NCI-H1694 treated with DMSO at 0.1 percent for 48 hours (cell line): ENCODE data around the gene NOX3.
"Not testable (repeated sequence)": the region's sequence is repeated elsewhere in the genome, so short reads cannot be mapped to it uniquely, and the experiment has no call there.

Source experiments
- DNase-seq: peaks from one replicate; lab custom pipeline; 2025; lab: John Stamatoyannopoulos, UW

NOX3 gene, protein sequence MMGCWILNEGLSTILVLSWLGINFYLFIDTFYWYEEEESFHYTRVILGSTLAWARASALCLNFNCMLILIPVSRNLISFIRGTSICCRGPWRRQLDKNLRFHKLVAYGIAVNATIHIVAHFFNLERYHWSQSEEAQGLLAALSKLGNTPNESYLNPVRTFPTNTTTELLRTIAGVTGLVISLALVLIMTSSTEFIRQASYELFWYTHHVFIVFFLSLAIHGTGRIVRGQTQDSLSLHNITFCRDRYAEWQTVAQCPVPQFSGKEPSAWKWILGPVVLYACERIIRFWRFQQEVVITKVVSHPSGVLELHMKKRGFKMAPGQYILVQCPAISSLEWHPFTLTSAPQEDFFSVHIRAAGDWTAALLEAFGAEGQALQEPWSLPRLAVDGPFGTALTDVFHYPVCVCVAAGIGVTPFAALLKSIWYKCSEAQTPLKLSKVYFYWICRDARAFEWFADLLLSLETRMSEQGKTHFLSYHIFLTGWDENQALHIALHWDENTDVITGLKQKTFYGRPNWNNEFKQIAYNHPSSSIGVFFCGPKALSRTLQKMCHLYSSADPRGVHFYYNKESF

DNA sequence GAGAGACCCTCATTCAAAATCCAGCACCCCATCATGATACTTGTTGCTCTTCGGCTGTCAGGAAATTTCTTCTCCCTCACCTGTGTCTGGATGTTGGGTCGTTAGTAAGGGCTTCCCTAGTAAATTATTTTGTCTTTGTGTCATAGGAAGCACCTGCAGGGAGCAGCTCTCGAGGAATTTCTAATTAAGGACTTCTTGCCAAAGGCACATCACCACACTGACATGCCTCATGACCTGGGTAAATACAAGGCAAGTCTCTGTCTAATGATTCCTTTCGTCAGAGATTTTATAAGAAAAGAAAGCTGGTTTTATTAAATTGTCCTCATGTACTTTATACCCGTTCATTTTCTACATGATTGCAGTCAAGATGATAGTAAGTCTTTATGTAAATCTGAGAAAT is at the start of gene NOX3:
Gene NOX3 (minus strand): TSS at position 74 of the 400 bp plus-strand sequence. CDS start 39 bp downstream, at position 35.
- no peak for DNase-seq

DNA sequence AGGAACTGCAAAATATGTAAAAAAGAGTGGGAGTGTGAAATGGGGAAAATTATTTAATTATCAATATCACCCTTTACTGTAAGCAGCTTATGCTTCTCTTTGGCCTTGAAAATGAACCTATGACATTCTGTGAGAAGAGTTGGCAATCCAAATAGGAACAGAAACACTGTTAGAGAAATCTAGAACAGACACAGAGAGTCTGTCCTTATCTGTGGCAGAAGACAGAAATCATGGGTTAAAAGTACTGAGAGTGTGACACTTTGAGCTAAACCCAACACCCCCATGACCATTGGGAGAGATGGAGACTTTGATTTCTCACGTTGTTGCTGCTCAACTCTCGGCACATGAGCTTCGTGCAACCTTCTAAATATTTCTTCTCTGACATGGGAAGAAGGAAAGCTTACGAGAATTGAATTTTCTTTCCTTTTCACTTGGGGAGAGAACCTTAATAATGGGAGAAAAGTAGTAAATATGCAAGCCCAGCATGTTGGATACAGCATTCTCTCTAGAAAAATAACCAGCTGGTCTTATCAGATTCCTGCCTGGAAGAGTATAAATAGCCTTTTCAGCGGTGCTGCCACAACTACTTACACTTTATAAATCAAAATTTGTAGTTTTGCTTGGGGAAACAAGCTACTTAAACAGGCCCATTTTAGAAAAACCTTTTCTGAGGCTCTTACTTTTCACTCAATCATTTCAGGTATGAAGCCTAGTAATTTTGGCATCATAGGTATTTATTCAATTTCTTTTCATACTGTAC is 49.4 kb upstream of the NOX3 start:
- DNase-seq = no peak

DNA sequence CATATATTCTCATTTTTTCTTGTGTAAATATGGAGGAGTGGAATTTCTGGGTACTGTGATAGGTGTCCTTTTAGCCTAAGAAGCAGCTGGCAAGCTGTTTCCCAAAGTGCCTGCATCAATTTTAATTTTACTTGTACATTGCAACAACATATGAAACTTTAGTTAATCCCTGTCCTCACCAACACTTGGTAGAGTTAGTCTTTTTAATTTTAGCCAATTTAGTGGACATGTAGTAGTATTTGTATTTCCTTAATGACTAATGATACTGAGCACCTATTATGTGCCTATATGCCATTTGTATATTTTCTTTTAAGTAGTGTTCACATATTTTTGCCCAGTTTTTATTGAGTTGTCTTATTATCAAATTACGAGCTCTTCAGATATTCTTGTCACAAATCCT is 46.8 kb upstream of the NOX3 start:
- DNase-seq = no peak

DNA sequence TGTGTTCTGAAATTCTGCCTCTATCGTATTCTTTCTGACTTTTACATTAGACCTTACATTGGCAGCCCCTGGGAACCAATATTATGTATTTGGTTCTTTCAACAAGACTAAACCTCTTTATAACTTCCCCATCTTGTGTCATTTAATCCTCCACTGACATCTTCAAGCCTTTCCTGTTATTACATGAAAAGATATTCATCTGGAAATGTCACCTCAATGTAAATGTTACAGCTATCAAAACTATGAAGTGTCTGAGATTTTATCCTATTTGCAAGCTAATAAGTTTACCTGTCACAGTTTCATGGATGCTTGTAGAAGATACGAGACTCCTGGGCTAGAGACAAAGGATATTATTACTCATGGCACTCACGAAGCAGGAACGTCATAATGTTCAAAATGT is 43.9 kb upstream of the NOX3 start:
- no peak for DNase-seq

DNA sequence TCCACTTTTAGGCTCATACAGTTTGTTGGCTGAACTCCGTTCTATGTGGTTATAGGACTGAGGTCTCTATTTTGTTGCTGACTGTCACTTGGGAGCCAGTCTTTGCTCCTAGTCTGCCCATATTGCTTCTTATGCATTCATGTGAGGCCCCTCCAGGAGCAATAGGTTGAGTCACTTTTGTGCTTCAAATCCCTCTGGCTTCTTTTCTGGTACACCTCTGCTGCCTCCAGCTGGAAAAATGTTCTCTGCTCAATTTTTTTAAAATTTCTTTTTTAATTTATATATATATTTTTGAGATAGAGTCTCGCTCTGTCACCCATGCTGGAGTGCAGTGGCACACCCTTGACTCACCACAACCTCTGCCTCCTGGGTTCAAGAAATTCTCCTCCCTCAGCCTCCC is 42.7 kb upstream of the NOX3 start:
- DNase-seq = no peak

DNA sequence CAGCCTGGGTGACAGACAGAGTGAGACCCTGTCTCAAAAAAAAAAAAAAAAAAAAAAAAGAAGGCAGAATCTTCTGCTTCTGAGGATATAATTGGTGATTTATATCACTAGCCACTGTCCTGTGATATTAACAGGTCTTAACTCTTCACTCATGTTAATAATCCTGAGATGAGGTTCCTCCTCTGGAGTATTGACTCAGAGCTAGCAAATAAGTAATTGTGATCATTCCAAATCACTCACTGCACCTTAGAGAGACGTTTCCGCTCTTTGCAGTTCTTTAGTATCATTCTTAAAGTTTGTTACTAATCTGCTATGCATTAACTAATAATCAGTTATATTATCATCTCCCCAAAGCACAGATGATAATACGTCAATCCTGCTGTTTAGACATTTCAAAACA is 41.6 kb upstream of the NOX3 start:
- no peak for DNase-seq

DNA sequence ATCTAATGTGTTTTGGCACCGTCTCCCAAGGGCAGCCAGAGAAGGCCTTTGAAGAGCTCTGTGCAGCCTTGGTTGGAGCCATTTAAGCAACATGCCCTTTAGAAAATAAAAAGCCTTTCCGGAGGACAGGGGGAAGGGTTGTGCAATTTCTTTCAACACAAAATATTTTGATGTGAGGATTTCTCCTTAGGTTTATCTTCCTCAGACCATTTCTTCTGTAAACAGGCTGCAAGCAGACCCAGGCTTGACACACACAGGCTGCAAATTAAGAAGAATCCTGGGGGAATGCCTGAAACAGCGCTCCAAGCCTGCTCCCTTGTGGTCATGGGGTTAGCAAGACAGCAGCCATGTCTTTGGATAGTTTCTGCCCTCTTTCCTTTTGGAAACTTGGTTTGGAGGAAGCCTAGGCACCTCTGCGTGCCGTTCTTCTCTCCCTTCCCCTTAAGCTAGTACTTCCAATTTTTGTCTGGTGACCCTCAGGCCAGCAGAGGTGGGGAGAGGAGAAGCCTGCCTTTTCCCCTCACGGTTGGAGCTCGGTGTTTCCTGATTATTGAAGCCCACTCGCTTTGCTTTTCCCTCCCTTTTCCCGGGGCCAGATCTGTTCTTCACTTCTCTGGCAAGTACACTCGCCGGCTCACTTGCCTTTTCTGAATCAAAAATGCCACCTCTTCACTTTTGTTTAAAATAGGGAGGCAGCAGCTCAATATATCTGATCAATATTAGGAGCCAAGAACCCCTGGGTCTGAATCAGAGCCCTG is 39.6 kb upstream of the NOX3 start:
- peak; percentile 10 for DNase-seq

DNA sequence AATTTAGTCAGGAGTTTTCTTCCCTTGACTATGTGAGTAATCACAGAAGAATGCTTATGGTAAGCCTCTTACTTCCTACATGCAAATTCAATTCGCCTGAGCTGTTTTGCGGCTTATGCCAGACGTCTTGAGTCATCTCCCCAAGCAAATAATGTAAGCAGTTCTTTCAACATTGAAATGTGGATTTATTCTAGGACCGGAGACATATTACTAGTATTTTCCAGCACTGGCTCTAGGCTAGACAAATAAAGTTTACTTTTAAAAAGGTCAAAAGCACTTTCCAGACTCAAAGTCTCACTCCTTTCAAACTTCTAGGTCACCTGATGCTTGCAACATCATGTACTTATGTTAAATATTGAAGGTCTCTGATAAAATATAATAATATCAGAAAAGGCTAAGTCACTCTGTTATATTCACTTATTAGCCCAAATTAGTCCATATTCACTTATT is 38.1 kb upstream of the NOX3 start:
- no peak for DNase-seq

DNA sequence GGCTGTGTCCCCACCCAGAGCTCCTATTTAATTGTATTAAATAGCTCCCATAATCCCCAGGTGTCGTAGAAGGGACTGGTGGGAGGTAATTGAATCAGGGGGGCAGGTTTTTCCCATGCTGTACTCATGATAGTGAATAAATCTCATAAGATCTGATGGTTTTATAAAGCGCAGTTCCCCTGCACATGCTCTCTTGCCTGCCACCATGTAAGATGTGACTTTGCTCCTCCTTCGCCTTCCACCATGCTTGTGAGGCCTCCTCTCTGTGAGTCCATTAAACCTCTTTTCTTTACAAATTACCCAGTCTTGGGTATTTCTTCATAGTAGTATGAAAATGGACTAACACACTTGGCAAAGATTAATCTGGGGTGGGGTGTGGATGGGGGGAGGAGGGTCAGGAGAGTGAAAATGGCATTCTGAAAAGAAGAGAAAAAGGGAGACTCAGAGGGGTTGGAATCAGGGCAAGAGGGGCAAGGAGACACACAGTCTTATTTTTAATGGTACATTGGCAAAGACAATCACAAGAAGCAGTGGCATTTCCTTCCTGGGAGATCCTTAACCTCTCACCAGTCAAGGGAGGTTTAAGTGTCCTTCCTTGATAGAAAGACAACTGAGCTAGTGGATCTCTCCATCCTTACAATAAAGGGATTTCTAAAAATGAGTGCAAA is 37.5 kb upstream of the NOX3 start:
- DNase-seq = no peak

DNA sequence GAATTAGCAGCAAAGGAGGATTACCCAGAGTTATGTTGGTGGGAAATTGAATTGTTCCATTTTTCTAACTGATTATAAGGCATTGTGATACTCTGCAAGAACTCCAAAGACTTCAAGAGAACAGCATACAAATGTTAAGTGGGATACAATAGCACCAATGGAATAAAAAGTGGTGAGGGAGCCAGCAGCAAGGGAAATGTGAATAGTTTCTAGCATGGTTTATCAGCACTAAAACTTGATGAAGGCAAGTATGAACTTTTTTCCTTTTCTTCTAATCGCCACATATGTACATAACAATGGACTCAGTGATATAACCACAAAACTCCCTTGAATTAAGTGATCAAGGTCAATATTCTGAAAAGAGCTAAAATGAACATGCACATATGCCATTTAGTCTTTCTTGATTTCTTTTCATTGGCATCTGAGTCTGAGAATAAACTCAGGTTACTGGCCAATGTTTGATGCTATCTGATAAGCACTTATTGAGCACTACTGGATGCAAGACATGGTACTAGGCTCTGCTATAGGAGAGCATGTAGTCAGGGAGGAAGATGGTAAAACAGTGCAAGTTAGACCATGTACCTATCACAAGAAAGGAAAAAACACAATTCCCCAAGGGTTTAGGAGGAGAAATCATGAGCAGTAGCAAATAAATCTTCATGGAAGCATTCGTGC is 36.6 kb upstream of the NOX3 start:
- no peak for DNase-seq

DNA sequence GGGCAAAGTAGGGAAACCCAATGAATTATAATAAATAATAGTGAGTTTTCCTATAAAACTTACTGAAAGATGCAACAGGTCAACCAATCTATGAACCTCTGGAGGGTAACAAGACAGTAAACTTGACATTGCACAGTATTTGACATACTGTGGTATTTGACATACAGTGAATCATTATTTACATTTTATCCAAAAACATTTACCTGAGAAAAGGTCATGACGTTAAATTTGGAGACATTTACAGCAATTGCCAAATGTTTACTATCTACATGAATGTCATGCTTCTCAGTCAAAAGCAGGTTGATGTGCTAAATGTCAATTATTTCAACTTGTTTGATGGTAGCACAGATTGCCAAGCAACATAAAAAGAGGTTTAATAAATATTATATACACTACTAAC is 35.8 kb upstream of the NOX3 start:
- no peak for DNase-seq

DNA sequence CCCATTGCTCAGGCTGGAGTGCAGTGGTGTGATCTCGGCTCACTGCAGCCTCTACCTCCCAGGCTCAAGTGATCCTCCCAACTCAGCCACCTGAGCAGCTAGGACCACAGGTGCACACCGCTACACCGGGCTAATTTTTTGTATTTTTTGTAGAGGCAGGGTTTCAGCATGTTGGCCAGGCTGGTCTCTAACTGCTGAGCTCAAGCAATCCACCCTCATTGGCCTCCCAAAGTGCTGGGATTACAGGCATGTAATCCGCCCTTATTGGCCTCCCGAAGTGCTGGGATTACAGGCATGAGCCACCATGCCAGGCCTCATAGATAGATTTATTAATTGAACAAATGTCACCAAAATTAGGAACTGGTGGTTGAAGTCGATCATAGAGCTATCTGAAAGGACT is 32.6 kb upstream of the NOX3 start:
- DNase-seq = not testable (repeated sequence)

DNA sequence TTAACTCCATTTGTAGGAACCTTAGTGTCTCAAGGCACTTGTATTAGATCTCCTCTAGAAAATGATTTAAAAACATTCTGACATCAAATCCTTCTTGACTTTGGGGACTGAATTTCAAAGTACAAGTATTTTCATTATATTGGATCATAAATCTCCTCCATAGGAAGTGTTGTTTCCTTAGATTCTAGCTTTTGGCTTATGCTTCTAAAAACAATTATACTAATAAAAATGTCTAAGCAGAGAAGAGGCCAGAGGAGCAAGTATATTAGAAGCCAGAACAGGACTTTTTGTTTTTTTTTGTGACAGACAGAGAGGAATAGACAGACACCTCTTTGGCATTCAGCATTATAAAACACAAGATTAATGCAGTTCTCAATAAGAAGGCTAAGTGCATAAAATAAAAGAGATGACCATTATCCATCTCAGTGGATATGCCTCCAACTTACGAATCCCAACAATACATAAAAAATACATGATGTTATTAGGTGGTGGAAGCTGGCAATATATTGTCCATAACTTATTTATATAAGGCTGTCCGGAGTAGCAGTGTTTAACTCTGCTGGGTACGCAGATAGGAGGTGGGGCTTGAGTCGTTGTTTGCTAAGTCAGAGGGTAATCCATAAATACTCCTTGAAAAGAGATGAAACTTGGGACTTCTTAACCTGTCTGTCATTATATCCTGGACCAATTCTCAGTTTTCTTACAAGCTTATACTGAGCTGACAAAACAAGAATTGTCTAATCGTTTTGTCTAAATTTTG is 31.9 kb upstream of the NOX3 start:
- no peak for DNase-seq

DNA sequence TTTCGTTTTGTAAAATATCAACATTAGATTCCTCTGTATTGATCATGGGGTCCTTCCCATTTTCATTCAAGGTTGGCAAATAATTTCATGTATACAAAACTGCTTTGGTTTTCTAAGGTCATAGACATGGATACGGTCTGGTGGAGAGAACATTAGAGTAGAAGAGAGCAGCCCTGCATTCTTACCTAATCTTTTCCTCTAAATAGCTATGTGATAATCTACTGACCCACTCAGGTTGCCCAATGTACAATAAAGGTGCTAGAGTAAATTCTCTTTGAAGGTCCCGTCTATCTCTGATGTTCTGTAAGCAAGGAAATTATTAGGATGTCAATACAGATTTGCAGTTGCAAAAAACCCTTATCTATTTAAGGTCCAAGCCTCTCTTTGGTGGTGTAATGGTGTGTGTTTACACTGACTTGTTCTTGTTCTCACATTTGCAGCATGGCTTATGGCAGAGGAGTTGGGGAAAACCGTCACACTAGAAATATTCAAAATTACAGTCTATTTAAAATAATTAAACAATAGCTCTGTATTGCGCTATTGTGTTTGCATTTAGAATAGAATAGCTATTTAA is 31.2 kb upstream of the NOX3 start:
- no peak for DNase-seq

DNA sequence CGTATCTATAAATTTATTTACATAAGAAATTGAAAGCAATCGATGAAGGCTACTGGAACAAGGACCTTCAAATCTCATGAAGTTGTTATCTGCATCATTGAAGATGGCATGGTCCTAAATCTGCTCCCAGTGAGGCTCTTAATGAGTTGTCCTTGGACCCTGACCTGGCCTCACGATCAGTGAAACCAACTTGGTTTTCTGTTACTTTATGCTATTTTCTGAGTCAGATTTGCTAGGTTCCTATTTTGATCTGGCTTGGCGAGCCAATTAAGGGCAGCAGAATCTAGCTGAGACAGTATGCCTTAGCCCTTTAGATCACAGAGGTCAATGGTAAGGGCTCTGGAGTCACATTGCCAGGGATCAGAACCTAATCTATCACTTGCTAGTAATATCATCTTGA is 30.1 kb upstream of the NOX3 start:
- no peak for DNase-seq

DNA sequence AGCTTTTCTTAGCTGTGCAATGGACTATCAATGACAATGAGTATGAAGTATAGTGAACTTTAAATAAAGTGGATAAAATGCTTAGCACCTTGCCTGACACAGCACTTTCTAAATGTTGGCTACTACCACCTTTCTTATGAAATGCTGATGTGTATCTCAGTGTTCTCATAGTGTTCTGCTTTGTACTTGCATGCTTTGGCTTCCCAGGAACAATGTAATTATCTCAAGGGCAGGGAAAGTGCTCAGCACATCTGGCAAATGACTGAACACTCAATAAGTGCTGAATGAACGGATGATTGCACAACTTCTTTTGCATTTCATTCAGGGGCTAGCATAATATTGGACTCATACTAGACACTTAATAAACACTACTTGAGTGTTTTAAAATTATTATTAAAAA is 28.2 kb upstream of the NOX3 start:
- DNase-seq = no peak

DNA sequence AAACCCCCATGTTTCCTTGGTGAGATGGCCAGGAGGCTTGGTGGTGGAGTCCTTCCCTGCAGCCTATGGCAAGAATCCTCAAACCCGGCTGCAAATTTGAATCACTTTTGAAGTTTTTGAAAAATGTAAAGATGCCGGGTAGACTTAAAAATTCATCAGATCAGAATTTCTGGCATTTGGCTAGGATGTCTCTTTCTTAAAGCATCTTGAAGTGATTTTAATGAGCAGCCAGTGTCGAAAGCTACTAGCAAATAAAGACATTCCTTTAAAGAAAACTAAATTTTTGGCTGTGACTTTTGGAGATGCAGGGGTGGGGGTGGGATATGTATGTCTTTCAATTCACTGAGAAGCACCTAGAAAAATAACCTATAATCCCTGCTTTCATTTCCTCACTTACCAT is 25.6 kb upstream of the NOX3 start:
- no peak for DNase-seq

DNA sequence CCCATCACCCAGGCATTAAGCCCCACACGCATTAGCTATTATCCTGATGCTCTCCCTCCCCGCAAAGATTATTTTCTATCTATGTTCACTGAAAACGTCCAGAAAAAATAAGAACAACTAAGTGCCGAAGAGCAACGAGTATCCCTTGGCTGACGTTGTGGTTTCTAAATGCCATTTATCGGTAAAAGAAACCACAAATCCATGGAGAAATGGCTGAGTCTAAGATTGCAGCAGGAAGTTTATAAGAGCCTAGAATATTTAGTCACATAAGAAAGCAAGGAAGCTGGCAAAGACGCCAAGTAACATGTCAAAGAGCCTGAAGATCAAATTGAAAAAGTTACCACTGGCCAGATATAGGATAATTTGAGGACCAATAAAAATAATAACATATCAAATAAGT is 18.1 kb upstream of the NOX3 start:
- DNase-seq = no peak

DNA sequence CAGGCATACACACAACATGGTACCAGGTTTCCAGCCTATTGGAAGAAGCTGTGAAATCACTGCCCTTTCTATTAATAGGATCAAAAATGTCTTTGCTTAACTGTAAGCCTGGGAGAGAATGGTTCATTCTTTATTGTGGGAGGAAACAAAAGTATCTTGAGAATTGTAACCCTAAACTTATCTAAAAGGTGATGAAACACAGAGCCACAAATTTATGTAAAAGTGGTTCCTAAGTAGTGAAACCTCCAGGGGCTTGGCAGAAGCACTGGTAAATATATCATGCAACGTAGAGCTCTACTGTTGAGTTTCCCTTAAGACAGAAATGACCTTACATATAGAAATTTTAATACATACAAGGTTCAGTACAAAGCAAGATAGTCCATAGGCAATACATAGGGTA is 17.2 kb upstream of the NOX3 start:
- DNase-seq = no peak

DNA sequence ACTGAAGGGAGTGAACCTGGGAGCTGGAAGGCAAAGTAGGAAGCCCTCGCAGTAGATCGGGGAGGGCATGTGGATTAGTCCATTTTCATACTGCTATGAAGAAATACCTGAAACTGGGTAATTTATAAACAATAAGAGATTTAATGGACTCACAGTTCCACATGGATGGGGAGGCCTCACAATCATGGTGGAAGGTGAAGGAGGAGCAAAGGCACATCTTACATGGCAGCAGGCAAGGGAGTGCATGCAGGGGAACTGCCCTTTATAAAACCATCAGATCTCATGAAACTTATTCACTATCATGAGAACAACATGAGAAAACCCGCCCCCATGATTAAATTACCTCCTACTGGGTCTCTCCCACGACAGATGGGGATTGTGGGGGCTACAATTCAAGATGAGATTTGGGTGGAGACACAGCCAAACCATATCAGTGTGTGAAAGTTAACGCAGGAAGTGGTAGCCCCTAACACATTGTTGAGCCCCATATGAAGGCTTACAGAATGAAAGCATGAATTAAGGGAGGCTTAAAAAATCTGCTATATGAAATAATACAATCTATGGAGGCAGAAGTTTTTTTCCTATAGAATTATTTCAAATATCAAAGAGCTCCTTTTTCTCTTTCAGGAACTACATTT is 15.5 kb upstream of the NOX3 start:
- DNase-seq = not testable (repeated sequence)
